Endothelial cell of umbilical vein (primary cell): ENCODE measurements around the gene CBLB. TPM values are rescaled to one million over a fixed set of nuclear protein-coding genes. Genes with fewer than 3 reads are reported as not detected.

Experiments used
- BruUV-seq: library from RNA; stranded (reverse); fragments of 400-500 nt; replicated peaks from 2 replicates; lab custom pipeline; 2021; lab: Mats Ljungman, UMichigan
- CTCF ChIA-PET: fragments of 300-600, 350-600 bp; sonication (Branson Sonifier 250); formaldehyde crosslinking; loops from one replicate; lab custom pipeline; 2021; ENCODE audit warnings: antibody characterized with exemption, inconsistent platforms; lab: Charles Lee
- POLR2A ChIA-PET: fragments of 300-600, 350-600 bp; sonication (Branson Sonifier 250); formaldehyde crosslinking; loops from one replicate; lab custom pipeline; 2021; ENCODE audit warnings: antibody characterized with exemption, inconsistent platforms; lab: Charles Lee
- DNase-seq: peaks from one replicate; pipeline ENCODE4 v3.0.0-alpha.2; 2011; ENCODE audit warnings: low read depth, low spot score
- FAIRE-seq: peaks from 2 replicates; lab custom pipeline; 2011; peaks lifted over from hg19 to GRCh38; lab: Jason Lieb, UNC
- H2AFZ ChIP-seq: 2 replicates; pipeline ENCODE4 v1.6.0; 2012; ENCODE audit warnings: low read depth, low read length, control low read depth, inconsistent platforms
- H3K27ac ChIP-seq: 2 replicates; pipeline ENCODE4 v1.5.1; 2011; ENCODE audit warnings: low read depth, mild to moderate bottlenecking, control low read depth, low read length, moderate library complexity; ENCODE audit not compliant: insufficient read depth
- H3K27me3 ChIP-seq, 2 experiments: 2 replicates each; pipeline versions ENCODE4 v1.6.0 to v1.6.1; 2011; ENCODE audit warnings: low read length in 2 of 2, mixed read lengths in 1 of 2; ENCODE audit not compliant: control insufficient read depth in 2 of 2, insufficient read depth in 2 of 2
- H3K36me3 ChIP-seq, 2 experiments: 2 replicates in 1 of 2; 3 replicates in 1 of 2; pipeline ENCODE4 v1.5.1; 2011; ENCODE audit warnings: low read length in 2 of 2, mild to moderate bottlenecking in 1 of 2, moderate library complexity in 1 of 2; ENCODE audit not compliant: control insufficient read depth in 2 of 2, insufficient read depth in 2 of 2; ENCODE audit errors: extremely low read depth in 1 of 2
- H3K4me1 ChIP-seq: 3 replicates; pipeline ENCODE4 v1.5.1; 2011; ENCODE audit warnings: mild to moderate bottlenecking, low read length; ENCODE audit not compliant: control insufficient read depth, insufficient read depth; ENCODE audit errors: extremely low read depth
- H3K4me2 ChIP-seq: 2 replicates; pipeline ENCODE4 v1.6.1; 2011; ENCODE audit warnings: low read length, control low read depth, mixed read lengths; ENCODE audit not compliant: insufficient read depth
- H3K4me3 ChIP-seq, 3 experiments: fragments of 200-600 bp in 1 of 3; sonication (generic), shearing (Covaris generic) in 1 of 3; replicated peaks in 1 of 3; 2 replicates each; pipeline ENCODE4 v1.5.1; 2011 to 2016; ENCODE audit warnings: control low read depth in 3 of 3, low read length in 3 of 3, mild to moderate bottlenecking in 2 of 3, inconsistent platforms in 1 of 3, low read depth in 1 of 3, moderate library complexity in 1 of 3; ENCODE audit not compliant: insufficient read depth in 1 of 3
- H3K79me2 ChIP-seq: 2 replicates; pipeline ENCODE4 v1.6.0; 2012; ENCODE audit warnings: low read length, inconsistent platforms; ENCODE audit not compliant: control insufficient read depth, insufficient read depth
- H3K9ac ChIP-seq: replicated peaks from 2 replicates; pipeline ENCODE3; 2011; ENCODE audit warnings: low read length, control low read depth; ENCODE audit not compliant: insufficient read depth; ENCODE audit errors: extremely low read depth
- H3K9me1 ChIP-seq: replicated peaks from 3 replicates; pipeline ENCODE4 v1.6.0; 2011; ENCODE audit warnings: mild to moderate bottlenecking, low read length; ENCODE audit not compliant: control insufficient read depth, insufficient read depth; ENCODE audit errors: extremely low read depth
- H3K9me3 ChIP-seq: replicated peaks from 2 replicates; pipeline ENCODE4 v1.5.1; 2012; ENCODE audit warnings: low read length, inconsistent platforms; ENCODE audit not compliant: control insufficient read depth, insufficient read depth
- H4K20me1 ChIP-seq: replicated peaks from 2 replicates; pipeline ENCODE3; 2011; ENCODE audit warnings: mild to moderate bottlenecking, low read length; ENCODE audit not compliant: control insufficient read depth, insufficient read depth; ENCODE audit errors: extremely low read depth
- CTCF ChIP-seq, 2 donors: IDR thresholded peaks; 1 replicate in 1 of 2; 2 replicates in 1 of 2; pipeline ENCODE4 v1.5.1; 2011; ENCODE audit warnings: low read length in 2 of 2, mild to moderate bottlenecking in 2 of 2, moderate library complexity in 2 of 2, control low read depth in 1 of 2, inconsistent platforms in 1 of 2, low read depth in 1 of 2; ENCODE audit not compliant: insufficient read depth in 1 of 2; ENCODE audit errors: extremely low read depth in 1 of 2
- EZH2 ChIP-seq: IDR thresholded peaks from 2 replicates; pipeline ENCODE4 v1.6.1; 2012; ENCODE audit warnings: borderline replicate concordance, low read depth, mild to moderate bottlenecking, moderate library complexity, low read length, inconsistent platforms; ENCODE audit not compliant: severe bottlenecking
- GATA2 ChIP-seq: IDR thresholded peaks from 2 replicates; pipeline ENCODE4 v1.7.0; 2011; ENCODE audit warnings: low read depth, mild to moderate bottlenecking, moderate library complexity, mixed read lengths, low read length; ENCODE audit not compliant: insufficient read length, insufficient read depth
- POLR2A ChIP-seq: IDR thresholded peaks from 2 replicates; pipeline ENCODE4 v1.6.1; 2012; ENCODE audit warnings: low read depth, mild to moderate bottlenecking, control low read depth, low read length
- dilution Hi-C: fragments of 300-500 bp; cut with MboI; formaldehyde crosslinking; loops from one replicate; pipeline ENCODE4 v1.15.0; 2019; ENCODE audit warnings: low sequenced_read_pairs; ENCODE audit not compliant: extremely low pct_ligation_motif_present
- intact Hi-C: fragments of 100-400 bp; cut with micrococcal nuclease; formaldehyde crosslinking; loops from one replicate; pipeline ENCODE4 v1.10.0; 2022
- polyA plus RNA-seq, 4 experiments: library from polyadenylated mRNA; depleted of rRNA in 3 of 4; stranded (reverse) in 3 of 4; unstranded in 1 of 4; fragments of >200 nt; gene quantifications; 2 replicates each; pipeline versions ENCODE4 v1.2.1 to v1.2.3, GENCODE V29; 2011 to 2012; ENCODE audit warnings: missing spikeins in 1 of 4
- total RNA-seq: library from RNA; stranded (reverse); gene quantifications from 2 replicates; pipeline ENCODE4 v1.2.3, GENCODE V29; 2021
- TF ChIP-seq, protein P1 (sequence below): IDR thresholded peaks from 2 replicates; pipeline ENCODE4 v1.6.1; 2011; ENCODE audit not compliant: insufficient read depth, insufficient read length

The CBLB gene
- total and polyA plus RNA-seq, 2 donors (not counting 3 experiments of a cell fraction or from before 2014, with no cell fraction given), result 17.8 to 39.6 TPM

GRCh38 chr3:105767216-105767615, 101.6 kb downstream of the CBLB start:
- H2AFZ ChIP-seq, result no peak overlapping the region
- TF ChIP-seq EZH2 (no peak), GATA2 (no peak)
- TF ChIP-seq, protein P1, sequence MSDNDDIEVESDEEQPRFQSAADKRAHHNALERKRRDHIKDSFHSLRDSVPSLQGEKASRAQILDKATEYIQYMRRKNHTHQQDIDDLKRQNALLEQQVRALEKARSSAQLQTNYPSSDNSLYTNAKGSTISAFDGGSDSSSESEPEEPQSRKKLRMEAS, result no peak
- no peak overlapping the region for H3K27ac ChIP-seq
- H3K9me1 ChIP-seq, result no peaks in the 10 kb centered on the region
- H3K79me2 ChIP-seq, result peaks cover 1% of the 10 kb centered on the region
- H3K36me3 ChIP-seq, result peaks cover 0 to 5% of the 10 kb centered on the region in 2 experiments
- FAIRE-seq (no peak), DNase-seq (no peak)
- POLR2A ChIA-PET, result no interaction called here
- no peaks in the 10 kb centered on the region for H3K4me1 ChIP-seq
- H3K9me3 ChIP-seq, result no peaks in the 10 kb centered on the region
- dilution Hi-C loops (no loop called here), intact Hi-C loops (no loop called here)
- no peaks in the 10 kb centered on the region for H4K20me1 ChIP-seq
- no peak overlapping the region for H3K9ac ChIP-seq
- H3K4me2 ChIP-seq, result peak overlapping the region; percentile 60
- BruUV-seq, result no TSS peak
- no peaks in the 10 kb centered on the region for H3K27me3 ChIP-seq
- CTCF ChIA-PET, result interaction anchor here (1.3 to 2.3 kb wide), 2 partner anchors 21 to 84 kb away, joined by 3 to 5 read pairs; no protein-coding TSS in a partner anchor
- peak overlapping the region in 1 of 3 experiments; percentile 10 for H3K4me3 ChIP-seq

- ChIA-PET CTCF (no interaction called here), POLR2A (no interaction called here)
- Histone ChIP-seq H3K36me3 (peaks cover 0 to 5% of the 10 kb centered on the region in 2 experiments), H3K27ac (no peak overlapping the region), H3K4me2 (no peak overlapping the region), H3K9me1 (no peaks in the 10 kb centered on the region), H3K4me3 (no peak overlapping the region), H3K79me2 (no peaks in the 10 kb centered on the region), H3K9ac (no peak overlapping the region), H4K20me1 (no peaks in the 10 kb centered on the region), H3K27me3 (no peaks in the 10 kb centered on the region), H3K9me3 (no peaks in the 10 kb centered on the region), H2AFZ (no peak overlapping the region), H3K4me1 (no peaks in the 10 kb centered on the region)
- FAIRE-seq, result no peak
- DNase-seq, result no peak
- intact Hi-C loops (no loop called here), dilution Hi-C loops (no loop called here)
- BruUV-seq, result no TSS peak
- TF ChIP-seq POLR2A (no peak), CTCF (IDR thresholded peaks at IDR 0.05; ENCODE audit: extremely low read depth in 1 of 2, insufficient read depth in 1 of 2, low read depth in 1 of 2, low read length in 2 of 2) (no peak)
- TF ChIP-seq, protein P1, result no peak
These were observed 103.5 kb downstream of the CBLB start for GRCh38 chr3:105765308-105765639.
